RPMI7951 (cell line): ENCODE measurements around the gene VPS26C. TPM values are rescaled to one million over a fixed set of nuclear protein-coding genes. Genes with fewer than 3 reads are reported as not detected.
A peak's percentile ranks its signal among the peaks of the same experiment; 100 is the strongest.
"Not testable (repeated sequence)": the region's sequence is repeated elsewhere in the genome, so short reads cannot be mapped to it uniquely, and the experiment has no call there.

Experiments
- DNase-seq: peaks from one replicate; pipeline ENCODE4 v3.0.0-alpha.2; 2012; ENCODE audit warnings: low read depth
- total RNA-seq: library from RNA; depleted of rRNA; stranded (reverse); fragments of >200 nt; shearing (Covaris generic); gene quantifications from 2 replicates; pipeline ENCODE4 v1.2.3, GENCODE V29; 2014

The VPS26C gene
- total RNA-seq, 1 experiment from 2014 or later = 52.5 TPM

DNA sequence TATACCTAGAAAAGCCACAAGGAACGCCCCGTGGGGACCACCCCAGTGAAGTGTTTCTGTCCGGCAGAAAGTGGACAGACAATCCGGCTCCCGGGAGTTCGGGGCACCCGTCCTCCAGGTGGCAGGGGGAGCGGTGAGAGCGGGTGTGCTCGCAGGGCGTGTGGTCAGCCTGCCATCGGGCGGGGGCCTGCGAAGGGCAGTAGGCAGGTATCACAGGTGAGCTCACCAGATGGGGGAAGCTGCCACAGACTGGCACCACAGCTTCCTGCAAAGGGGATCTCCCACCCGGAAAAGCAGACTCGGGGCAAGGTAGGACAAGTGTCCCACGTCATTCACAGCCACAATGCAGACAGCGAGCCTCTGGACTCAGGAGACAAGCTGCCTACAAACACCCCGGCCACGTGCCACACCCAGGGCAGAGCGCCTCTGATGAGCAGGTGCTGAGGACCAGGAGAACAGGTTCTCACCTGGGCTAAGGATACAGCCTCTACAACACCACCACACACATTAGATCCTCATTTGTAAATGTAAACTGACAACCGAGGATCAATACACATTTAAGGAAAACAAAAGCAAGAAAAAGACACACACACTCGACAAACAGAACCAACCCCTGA is 36.4 kb downstream of the VPS26C start:
- DNase-seq = no peak

DNA sequence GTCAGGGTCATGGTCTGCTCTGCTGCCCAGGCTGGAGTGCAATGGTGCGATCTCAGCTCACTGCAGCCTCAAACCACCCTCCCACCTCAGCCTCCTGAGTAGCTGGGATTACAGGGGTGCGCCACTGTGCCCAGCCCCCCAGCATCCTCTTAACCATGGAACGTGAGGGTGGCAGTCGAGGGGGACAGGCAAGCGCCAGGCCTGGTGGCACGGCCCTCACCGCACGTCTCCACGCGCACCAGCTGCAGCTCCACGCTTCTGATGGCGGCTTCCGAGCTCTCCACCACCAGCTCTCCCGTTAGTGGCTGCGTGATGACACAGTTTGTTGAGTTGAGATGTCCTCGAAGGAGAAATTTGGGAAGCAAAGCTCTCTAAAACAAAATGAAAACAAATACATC is 39.1 kb downstream of the VPS26C start:
- DNase-seq = no peak

DNA sequence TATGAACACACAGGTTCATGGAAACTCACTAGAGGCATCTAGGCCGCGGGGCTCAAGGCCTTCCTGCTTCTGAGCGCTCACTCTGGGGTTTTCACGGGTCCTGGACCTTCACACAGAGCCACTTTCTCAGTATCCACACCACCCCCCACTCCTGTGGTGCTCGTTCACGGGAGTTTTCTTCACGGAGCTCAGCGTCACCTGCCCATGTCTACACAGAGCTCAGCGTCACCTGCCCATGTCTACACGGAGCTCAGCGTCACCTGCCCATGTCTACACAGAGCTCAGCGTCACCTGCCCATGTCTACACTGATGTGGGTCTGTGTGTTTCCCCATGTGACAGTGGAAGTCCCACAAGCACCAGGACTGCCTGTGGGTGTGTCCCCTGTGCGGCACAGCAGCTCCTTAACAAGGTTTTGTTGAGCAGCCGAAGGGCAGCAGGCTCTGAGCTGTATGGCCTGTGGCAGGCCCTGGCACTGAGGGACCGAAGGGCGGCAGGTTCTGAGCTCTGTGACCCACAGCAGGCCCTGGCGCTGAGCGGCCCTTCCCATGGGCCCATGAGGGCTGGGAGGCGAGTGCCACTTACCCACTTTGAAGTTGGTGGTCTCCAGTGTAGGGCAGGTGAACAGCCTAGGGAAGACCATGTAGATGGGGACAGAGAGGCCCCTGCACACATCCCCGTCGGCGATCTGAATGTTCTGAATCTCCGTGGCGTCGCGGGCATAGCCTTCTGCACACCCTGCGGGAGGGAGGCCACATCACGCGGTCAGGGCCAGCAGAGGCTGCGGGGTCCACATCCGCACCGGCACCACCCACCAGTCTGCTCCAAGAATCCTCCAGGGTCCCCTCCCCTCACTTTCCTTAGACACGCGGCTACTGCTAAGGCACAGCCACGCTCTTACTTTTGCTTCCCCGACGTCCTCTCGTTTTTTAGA is 39.8 kb downstream of the VPS26C start:
- no peak for DNase-seq

DNA sequence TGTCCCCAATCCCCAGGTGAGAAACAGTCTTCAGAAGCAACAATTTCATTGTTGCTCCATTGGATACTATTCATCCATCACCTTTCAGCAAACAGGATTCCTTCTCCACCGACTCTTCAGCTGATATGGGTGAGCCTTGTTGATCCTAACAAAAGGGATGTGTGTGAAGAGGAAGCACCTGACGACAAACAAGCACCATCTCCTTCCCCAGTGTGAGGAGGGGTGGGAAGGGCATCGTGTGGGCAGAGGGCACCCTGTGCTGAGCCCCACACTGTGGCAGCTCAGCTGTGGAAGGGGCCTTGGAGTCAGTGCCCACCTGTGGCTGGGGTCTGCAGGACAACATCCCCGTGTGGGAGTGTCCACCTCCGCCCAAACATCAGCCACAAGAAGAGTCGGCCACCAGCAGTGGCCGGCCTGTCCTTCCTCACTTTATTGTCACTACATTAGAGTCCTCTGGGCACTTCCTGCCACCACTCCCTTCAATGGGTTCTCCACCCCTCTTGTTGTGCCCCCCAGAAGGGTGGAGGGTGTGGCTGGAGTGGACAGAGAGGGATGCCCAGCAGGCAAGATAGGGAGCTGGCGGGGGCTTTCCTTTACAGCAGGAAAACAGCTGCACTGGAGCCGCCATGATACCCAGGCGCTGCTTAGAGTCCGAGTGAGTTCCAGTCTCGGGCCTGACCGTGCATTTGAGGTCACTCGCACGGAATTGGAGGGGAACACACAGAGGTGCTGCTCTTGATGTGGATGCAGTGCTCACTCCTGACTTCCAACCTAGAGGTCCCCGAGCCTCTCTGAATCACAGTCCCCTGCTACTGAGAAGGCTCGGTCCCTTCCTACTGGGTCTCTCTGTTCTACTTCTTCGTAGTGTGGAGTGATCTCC is 40.9 kb downstream of the VPS26C start:
- no peak for DNase-seq

DNA sequence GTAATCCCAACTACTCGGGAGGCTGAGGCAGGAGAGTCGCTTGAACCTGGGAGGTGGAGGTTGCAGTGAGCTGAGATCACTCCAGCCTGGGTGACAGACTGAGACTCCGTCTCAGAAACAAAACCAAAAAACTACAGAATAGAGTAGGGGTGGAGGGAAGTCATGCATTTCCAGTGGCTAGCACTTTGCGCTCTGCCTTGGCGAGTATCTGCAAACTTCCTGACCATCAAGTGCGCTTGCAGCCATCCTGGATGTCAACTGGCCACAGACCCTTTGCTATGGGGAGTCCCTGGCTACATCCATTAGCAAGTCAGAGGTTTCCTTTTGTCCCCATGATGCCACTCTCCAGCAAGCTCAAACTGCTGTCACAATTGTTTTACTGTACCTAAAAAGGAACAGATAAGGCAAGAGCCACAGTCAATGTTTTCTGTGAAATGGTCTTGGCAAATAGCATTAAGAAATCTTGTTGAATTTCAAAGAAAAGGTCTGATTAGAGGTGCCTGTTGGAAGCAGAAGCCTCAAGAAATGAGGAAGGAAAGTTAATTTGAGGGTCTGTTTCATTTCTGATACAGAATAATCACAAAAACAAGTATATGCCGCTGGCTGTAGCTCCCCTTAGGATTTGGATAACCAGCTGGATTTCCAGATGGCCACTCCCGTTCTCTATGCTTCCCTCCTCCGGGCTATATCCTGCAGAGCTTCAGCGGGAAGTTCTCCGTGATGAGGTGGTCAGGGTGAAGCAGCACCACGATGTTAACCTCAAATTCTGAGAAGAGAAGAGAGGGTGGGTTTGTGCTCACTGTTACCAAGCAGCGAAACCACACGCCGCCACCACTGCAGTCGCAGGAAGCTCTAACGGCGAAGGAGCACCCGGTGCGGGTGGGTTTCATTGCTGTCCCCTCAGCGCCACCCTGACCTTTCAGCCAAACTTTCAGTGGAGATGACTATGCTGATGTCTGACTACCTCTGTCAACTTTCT is 42.0 kb downstream of the VPS26C start:
- no peak for DNase-seq

DNA sequence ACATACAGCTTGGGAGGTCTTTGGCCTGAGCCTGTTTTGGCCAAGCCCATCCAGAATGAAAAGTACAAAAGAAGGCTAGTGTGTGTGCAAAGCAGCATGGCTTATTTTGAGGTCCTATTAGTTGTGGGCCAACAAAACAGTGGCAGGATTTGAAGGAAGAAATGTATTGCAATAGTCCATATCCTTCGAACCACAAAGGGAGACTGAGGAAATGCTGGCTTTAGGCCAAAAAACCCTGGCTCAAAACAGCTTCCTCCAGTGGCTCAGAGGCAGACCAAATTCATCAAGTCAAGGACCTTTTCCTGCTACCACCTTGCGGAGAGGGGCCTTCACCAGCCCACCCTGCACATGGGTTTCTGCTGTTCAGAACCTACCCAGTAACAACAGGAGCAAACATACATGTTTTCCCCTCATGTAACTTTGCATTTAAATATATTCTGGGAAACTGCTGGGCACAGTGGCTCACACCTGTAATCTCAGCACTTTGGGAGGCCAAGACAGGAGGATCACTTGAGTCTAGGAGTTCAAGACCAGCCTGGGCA is 43.3 kb downstream of the VPS26C start:
- DNase-seq = no peak

DNA sequence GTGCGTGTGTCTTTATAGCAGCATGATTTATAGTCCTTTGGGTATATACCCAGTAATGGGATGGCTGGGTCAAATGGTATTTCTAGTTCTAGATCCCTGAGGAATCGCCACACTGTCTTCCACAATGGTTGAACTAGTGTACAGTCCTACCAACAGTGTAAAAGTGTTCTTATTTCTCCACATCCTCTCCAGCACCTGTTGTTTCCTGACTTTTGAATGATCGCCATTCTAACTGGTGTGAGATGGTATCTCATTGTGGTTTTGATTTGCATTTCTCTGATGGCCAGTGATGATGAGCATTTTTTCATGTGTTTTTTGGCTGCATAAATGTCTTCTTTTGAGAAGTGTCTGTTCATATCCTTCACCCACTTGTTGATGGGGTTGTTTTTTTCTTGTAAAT is 44.9 kb downstream of the VPS26C start:
- not testable (repeated sequence) for DNase-seq

DNA sequence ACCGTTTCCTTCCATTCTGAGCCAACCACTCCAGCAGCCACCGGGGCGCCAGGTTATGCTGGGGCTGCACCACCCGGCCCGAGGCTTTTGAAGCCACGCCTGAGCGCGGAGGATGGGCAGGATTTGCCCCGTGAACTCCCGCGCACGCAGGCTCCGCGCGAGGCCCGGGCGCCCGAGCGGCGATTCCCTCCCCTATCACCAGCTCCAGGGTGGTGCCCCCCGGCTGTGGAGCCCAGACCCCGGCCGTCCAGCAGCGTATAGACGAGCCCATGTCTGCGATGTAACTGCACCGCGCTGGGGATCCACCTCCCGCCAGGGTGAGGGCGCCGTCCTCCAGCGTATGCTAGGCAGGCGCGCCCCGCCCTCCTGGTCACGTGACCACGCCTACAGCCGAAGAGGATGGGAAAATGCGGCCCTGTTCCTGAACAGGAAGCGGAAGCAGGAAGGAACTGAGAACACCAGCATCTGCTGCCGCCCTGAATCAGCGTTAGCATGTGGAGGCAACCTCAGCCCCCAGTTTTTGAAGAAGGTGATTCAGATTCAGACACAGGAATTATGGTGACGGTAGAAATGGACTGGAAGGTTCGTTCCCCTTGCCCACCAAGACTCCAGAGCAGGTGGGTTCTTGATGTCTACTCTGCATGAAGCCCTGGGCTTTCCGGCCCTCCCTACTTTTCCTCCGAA is 46.0 kb downstream of the VPS26C start:
- peak; percentile 92 for DNase-seq

DNA sequence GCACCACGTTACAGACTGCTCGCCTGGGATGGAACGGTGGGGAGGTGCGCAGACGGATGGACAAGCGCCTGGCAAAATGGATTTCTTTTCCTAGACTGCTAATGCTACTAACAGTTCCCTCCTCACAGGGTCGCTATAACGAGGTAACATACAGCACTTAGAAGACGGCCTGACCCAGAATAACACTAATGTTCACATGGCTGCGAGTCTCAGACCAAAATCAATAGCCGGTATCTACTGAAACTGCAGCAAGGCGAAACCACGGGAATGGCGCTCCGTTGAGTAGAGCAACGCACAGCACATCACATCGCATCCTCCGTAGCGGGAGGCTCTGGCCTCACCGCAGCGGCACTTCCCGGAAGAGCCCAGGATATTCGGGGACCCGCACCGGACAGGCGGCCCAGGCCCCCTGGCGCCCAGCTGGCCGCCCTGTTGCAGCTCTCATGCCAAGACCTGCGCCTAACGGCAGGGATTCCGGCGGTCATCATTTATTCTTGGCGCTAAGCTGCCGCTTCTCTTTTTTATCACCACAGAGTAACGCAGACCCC is 46.6 kb downstream of the VPS26C start:
- peak; percentile 44 for DNase-seq

DNA sequence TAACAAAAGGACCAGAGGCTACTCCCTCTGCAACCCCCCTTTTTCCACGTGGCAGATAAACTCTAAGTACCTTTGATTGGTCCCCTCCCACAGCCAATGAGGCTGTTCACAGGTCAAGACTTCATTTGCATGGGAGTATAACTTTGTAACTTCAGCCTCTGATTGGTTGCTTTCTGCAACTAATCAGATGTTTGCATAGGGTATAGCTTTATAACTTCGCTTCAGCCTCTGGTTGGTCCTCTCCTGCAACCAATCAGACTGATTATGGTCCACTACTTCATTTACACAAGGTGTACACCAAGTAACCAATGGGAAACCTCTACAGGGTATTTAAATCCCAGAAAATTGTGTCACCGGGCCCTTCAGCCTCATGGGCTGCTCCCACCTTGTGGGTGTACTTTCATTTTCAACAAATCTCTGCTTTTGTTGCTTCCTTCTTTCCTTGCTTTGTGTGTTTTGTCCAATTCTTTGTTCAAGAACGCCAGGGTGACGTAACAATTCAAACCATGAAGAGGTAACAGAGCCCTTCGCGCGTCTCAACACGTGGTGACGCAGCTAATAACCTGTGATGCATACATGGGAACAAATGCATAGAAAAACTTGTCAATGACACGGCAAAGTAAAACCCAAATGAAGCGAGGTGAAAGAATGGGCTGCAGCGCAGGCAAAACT is 47.2 kb downstream of the VPS26C start:
- peak; percentile 52 for DNase-seq

DNA sequence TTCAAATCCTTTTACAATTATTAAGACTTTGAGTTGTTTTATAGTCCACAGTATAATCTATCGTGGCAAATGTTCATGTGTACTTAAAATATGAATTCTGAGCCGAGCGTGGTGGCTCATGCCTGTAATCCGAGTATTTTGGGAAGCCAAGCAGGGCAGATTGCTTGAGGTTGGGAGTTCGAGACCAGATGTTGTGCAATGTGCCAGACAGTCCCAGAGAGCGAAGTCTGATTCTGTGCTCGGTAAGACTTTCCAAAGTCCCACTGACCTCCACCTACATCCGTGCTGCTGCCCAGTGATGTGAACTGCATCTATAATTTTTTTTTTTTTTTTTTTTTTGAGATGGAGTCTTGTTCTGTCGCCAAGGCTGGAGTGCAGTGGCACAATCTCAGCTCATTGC is 52.2 kb downstream of the VPS26C start:
- DNase-seq = no peak

DNA sequence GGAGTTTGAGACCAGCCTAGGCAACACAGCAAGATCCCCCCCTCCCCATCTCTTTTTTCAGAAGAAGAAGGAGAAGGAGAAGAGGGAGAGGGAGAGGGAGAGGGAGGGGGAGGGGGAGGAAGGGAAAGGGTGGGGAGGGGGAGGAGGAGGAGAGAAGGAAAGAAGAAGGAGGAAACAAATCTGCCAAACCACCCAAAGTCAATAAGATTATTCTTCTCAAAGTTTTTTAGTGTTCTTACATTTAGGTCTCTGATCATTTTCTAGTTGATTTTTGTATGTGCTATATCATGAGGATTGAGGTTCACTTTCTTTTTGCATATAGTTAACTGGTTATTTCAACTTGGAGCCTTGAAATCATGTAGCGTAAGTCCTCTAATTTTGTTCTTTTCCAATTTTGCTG is 56.3 kb downstream of the VPS26C start:
- no peak for DNase-seq

DNA sequence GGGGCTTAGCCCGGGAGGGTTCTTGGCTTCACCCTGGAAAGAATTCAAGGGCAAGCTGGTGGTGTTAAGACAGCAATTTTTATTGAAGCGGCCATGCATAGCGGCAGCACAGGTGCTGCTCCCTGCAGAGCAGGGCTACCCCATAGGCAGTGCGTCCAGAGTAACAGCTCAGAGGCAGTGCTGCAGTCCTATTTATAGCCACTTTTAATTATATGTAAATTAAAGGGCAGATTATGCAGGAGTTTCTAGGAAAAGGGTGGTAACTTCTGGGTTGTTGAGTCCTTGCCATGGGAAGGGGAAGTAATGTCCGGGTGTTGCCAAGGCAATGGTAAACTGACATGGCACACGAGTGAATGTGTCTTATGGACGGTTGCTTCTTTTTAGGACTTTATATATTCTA is 57.0 kb downstream of the VPS26C start:
- no peak for DNase-seq

DNA sequence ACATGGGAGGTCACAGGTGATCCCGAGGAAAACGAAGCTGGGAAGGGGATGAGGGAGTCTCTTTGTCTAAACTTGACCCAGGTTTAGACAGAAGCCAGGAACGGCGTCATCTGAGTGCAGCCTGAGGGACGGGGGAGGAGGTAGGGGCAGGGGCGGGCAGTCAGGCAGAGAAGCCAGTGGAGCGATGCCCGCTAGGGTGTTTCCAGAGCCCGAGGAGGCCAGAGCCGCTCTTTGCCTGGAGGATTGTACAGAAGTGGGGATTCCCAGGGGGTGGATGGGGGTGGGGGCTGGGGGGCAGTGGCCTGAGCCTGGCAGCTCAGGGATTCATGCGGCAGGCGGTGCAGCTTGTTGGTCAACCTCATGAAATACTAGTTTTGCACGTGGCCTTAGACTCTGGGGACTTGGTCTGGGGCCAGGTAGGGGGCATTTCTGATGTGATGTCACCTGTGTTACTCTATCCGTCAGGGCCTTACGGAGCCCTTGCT is 58.4 kb downstream of the VPS26C start:
- DNase-seq = no peak

DNA sequence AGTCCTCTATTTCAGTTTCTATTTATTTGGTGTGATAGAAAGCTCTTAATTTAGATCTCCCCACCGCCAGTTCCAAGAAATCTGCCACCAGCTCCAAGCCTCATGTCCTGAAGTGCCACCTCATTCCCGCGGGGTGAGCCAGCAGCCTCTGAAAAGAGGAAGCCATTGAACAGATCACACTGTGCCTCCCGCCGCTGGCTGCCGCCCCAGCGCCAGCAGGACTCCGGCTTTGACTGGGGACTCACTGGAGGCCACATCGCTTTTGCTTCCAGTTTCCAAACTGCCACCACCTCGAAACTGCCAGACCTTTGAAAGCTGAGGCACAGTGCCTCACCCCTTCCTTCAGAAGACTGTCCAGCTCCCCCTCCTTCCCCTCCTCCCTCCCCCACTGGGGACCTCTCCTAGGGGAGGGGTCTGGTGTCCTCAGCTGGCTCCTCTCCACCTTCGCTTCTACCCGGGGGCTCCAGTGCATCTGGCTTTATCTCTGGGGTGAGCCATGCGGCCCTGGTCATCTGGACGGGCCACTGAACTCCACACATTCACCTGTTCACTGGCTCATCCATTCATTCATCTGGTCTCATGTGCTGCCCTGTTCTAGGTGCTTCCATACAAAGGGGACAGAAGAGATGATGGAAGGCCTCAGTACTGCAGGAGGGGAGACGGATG is 58.9 kb downstream of the VPS26C start:
- peak; percentile 20 for DNase-seq

DNA sequence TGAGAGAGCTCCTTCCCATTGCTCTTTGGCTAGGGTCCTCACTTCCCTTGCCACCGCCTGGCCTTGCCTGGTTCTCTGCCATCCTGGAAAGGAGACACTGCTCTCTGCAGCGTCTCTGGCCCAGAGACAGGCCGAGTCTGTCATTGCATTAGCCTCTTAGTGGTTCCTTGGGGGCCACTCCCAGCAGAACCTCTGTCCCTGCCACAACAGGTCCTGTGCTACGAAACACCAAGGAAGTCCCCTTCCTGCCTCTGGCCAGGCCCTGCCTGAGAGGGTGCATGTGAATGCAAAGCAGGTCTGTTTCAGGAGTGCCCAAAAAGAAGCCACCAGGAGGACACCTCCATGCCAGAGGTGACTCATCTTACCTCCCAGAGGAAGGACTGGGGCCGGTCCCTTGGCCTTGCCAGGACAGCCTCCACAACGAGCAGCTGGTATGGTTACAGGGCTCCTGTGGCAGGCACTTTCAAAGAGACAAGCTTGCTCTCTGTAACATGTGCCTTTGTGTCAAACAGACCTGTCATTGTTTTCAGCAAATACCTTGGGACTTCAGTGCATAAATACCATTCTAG is 59.6 kb downstream of the VPS26C start:
- DNase-seq = peak; percentile 58

DNA sequence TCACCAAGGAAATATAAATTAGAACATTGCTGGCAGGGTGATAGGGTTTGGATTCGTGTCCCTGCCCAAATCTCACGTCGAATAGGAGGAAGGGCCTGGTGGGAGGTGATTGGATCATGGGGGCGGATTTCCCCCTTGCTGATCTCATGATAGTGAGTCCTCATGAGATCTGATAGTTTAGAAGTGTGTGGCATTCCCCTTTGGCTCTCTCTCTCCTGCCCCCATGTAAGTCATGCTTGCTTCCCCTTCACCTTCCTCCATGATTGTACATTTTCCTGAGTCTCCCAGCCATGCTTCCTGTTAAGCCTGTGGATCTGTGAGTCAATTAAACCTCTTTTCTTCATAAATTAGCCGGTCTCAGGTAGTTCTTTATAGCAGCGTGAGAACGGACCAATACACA is 60.6 kb downstream of the VPS26C start:
- DNase-seq = no peak

DNA sequence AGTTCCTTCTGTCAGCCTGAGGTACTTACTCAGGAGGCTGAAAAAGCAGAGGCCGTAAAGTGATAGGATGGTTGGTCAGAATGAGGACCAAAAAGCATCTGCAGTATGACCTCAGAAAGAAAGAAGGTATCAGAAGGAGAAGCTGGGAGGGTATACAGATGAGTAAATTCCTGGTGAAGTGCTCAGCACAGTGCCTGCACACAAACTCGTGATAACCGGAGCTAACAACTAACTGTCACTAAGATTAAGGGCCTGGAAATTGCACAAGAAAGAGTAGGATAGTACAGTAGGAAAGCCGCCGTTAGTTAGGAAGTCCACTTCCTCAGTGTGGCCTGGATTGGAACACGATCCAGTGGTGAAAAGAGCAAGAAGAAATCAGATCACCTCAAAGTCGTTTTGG is 62.6 kb downstream of the VPS26C start:
- DNase-seq = no peak
